Panc1 (cell line): Measurements from ENCODE around the gene MPPED2.

ENCODE experiments used
- SIN3A ChIP-seq: IDR thresholded peaks from 2 replicates; pipeline ENCODE4 v1.6.1; 2012; ENCODE audit warnings: low read depth, mild to moderate bottlenecking, low read length, moderate library complexity, borderline replicate concordance; ENCODE audit not compliant: insufficient read depth
- TF ChIP-seq, protein P1 (sequence below): fragments of 450-650 bp; IDR thresholded peaks from 2 replicates; pipeline ENCODE4 v1.5.1; 2017; ENCODE audit warnings: mild to moderate bottlenecking

DNA sequence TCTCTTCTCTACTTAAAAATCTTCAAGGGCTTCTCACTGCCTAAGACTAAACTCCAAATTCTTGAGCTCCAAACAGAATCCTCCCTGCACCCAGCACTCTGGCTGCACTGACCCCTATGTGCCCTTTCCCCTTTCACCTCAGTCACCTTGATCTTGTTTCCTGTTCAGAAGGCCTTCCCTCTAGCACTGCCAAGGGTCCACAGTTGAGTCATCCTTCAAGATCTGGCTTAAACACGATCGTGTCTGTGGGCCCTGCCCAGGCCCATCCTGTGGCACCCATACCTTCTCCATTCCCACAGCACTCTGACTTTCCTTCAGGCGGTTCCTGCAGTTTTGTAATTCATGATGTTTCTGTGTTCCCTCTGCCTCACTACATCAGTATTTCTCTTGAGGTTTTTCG, 134.0 kb downstream of the MPPED2 start:
- no peak for TF ChIP-seq SIN3A
- TF ChIP-seq, protein P1, sequence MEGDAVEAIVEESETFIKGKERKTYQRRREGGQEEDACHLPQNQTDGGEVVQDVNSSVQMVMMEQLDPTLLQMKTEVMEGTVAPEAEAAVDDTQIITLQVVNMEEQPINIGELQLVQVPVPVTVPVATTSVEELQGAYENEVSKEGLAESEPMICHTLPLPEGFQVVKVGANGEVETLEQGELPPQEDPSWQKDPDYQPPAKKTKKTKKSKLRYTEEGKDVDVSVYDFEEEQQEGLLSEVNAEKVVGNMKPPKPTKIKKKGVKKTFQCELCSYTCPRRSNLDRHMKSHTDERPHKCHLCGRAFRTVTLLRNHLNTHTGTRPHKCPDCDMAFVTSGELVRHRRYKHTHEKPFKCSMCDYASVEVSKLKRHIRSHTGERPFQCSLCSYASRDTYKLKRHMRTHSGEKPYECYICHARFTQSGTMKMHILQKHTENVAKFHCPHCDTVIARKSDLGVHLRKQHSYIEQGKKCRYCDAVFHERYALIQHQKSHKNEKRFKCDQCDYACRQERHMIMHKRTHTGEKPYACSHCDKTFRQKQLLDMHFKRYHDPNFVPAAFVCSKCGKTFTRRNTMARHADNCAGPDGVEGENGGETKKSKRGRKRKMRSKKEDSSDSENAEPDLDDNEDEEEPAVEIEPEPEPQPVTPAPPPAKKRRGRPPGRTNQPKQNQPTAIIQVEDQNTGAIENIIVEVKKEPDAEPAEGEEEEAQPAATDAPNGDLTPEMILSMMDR, result no peak
